ENCODE results near the gene RIN3.

The RIN3 gene, protein sequence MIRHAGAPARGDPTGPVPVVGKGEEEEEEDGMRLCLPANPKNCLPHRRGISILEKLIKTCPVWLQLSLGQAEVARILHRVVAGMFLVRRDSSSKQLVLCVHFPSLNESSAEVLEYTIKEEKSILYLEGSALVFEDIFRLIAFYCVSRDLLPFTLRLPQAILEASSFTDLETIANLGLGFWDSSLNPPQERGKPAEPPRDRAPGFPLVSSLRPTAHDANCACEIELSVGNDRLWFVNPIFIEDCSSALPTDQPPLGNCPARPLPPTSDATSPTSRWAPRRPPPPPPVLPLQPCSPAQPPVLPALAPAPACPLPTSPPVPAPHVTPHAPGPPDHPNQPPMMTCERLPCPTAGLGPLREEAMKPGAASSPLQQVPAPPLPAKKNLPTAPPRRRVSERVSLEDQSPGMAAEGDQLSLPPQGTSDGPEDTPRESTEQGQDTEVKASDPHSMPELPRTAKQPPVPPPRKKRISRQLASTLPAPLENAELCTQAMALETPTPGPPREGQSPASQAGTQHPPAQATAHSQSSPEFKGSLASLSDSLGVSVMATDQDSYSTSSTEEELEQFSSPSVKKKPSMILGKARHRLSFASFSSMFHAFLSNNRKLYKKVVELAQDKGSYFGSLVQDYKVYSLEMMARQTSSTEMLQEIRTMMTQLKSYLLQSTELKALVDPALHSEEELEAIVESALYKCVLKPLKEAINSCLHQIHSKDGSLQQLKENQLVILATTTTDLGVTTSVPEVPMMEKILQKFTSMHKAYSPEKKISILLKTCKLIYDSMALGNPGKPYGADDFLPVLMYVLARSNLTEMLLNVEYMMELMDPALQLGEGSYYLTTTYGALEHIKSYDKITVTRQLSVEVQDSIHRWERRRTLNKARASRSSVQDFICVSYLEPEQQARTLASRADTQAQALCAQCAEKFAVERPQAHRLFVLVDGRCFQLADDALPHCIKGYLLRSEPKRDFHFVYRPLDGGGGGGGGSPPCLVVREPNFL

DNA sequence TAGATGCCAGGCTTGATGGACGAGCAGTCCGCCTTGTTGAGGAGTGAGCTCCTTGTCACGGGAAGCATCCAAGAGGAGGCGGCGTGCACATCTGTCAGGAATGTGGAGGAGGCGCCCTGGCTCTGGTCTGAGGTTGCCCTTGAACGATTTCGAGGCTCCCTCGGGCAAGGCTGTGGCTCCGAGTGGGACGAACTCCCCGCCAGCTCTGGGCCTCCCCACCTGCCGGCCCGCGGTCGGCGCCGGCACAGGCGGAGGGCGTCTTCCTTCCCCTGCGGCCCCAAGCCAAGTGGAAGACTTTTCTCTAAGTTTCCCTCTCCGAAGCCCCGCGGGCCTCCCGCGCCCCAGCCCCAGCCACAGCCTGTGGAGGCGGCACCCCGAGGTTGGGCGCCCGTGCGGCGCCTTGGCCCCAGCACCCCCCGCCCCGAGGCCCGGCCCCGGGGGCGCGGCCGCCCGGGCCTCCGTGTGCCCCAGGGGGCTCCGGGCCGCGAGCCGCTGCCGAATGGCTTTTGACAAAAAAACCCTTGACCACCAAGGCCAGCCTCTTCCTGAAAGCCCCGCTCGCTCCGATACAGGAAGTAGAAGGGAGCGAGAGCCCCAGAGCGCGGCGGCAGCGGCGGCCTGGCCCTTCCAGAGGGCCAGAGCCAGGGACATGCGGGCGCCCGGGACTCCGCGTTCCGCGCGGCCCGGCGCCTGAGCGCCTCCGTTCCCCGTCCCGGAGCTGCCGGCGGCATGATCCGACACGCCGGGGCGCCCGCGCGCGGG, at the start of gene RIN3:
RIN3 (plus strand) TSS at position 578 of the 762 bp plus-strand sequence; CDS start at position 730, 152 bp downstream.
- DNase-seq (ENCODE audit: low read depth in 2 of 2): no peak

GRCh38 chr14:92464156-92464555, 49.4 kb upstream of the RIN3 start:
- no peak for DNase-seq (ENCODE audit: low read depth in 2 of 2)

DNA sequence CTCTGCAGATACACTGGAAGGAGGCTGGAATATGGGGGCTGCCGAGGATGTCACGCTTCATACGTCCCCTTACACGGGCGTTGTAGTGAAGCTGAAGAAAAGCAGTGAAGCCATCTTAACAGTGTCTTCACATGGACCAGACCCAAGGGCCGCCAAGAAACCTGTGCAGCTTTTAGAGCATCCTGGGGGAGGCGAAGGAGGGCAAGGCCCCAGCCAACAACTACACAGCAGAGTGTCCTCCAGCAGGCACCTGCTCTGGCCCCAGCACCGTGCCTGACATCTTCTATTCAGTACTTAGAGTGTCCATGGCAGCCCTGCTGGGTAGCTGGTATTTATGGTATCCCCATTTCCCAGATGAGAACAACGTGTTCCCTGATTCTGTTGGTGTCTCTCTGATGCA, 48.9 kb upstream of the RIN3 start:
- DNase-seq (ENCODE audit: low read depth in 2 of 2): no peak

DNA sequence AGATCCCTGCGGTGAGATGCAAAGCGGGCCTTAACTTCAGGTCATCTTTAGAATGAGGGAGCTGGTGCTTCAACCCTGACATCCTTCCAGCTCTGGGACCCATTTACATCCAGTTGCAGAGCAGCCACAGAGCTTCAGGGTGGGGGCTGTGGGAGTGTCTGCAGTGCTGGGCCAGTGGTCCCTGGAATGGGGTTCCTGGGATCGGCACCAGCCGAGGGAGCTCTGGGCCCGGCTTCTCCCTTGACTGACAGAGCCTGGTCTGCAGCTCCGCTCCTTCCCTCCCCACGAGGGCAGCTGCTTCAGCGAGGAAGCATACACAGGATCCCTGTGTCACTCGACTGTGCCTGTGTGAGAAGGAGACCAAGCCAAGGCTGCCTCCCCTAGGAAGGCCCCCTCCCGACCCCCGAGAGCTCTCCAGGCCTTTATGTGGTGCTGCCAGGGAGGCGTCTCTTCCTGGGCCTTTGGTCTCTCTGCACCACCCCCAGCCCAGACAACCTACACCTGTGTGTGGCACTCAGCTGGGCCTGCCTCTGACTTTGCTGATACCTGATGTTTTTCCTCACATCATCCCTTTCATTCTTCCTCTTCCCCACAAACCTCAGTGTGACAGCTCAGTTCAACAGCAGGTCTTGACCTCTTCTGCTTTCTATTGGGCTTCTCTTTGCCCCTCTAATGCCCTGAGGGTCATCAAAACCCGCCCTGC, 48.1 kb upstream of the RIN3 start:
- no peak for DNase-seq (ENCODE audit: low read depth in 2 of 2)

- DNase-seq (ENCODE audit: low read depth in 2 of 2): no peak
Observed at GRCh38 chr14:92466059-92466458, 47.5 kb upstream of the RIN3 start.

- DNase-seq (ENCODE audit: low read depth in 2 of 2): no peak
Observed at GRCh38 chr14:92469515-92469914, 44.1 kb upstream of the RIN3 start.

DNA sequence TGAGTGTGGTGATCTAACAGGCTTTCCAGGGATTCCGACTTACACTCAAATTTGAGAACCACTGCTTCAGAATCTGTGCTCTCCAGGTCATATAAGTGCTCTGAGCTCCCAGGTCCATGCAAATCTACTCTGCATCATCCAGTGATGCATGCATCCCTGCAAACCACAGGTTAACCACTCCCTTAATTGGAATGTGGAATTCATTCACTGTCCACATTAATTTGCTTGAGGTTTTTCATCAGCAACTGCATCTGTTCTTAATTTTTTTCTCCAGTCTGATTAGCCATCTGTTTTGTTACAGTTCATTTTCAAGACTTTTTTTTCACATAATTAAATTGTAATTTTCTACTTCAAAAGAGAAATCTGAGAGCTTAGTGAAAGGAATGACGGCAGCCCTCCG, 43.4 kb upstream of the RIN3 start:
- peak; percentile 93 for DNase-seq (ENCODE audit: low read depth in 2 of 2)

GRCh38 chr14:92470811-92471210, 42.8 kb upstream of the RIN3 start:
- DNase-seq (ENCODE audit: low read depth in 2 of 2): no peak

DNA sequence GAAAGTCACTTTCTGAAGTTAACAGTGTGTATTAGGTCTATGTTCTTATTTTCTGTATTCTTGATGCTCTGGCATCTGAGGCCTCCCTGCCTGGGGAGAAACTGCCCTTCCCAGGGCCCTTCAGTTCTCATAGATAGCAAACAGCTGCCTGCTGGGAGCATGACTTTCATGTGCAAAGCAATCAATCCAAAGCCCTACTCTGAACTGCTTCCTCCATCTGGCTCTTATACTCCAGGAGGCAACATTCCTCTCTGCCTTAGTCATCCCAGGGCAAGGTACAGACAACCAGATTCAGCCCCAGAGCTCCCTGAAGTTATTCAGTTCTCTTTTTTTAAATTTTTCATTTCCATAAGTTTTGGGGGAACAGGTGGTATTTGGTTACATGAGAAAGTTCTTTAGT, 41.7 kb upstream of the RIN3 start:
- peak; percentile 81 to 82 for DNase-seq (ENCODE audit: low read depth in 2 of 2)

- DNase-seq (ENCODE audit: low read depth in 2 of 2): no peak
Observed at GRCh38 chr14:92472860-92473259, 40.7 kb upstream of the RIN3 start.

DNA sequence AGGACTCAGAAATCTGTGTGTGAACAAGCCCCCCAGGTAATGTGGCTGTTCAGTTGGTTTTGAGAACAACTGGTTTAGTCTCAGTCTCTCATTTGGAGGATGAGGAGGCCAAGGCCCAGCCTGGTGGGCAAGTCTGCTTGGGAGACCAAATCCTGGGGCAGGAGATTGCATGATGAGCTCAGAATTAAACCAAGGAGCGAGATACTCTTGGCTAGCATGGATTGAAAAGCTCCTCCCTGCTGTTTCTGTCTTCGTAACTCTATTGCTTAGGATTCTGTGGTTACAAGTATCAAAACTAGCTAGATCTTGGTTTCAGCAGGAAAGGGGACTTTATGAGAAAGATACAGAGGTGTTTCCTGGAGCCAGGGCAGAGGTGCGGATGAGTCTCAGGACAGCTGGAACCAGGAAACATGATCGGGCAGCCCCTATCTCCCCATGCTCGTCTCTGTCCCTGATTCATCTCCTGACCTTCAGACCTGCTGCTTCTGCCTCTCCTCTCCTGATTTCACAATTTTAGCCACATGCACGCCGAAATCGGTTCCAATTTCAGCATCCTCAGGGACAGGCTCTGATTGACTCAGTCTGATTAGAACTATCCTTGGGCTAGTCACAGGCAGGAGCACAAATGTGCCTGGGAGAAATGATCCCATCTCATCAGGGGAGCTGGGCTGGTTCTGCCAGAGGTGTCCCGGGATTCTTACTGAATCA, 40.2 kb upstream of the RIN3 start:
- peak in 1 of 2 experiments; percentile 55 for DNase-seq (ENCODE audit: low read depth in 2 of 2)

- peak in 1 of 2 experiments; percentile 46 for DNase-seq (ENCODE audit: low read depth in 2 of 2)
Observed at GRCh38 chr14:92473969-92474535, 39.5 kb upstream of the RIN3 start.

- no peak for DNase-seq (ENCODE audit: low read depth in 2 of 2)
Observed at GRCh38 chr14:92475037-92475436, 38.5 kb upstream of the RIN3 start.

DNA sequence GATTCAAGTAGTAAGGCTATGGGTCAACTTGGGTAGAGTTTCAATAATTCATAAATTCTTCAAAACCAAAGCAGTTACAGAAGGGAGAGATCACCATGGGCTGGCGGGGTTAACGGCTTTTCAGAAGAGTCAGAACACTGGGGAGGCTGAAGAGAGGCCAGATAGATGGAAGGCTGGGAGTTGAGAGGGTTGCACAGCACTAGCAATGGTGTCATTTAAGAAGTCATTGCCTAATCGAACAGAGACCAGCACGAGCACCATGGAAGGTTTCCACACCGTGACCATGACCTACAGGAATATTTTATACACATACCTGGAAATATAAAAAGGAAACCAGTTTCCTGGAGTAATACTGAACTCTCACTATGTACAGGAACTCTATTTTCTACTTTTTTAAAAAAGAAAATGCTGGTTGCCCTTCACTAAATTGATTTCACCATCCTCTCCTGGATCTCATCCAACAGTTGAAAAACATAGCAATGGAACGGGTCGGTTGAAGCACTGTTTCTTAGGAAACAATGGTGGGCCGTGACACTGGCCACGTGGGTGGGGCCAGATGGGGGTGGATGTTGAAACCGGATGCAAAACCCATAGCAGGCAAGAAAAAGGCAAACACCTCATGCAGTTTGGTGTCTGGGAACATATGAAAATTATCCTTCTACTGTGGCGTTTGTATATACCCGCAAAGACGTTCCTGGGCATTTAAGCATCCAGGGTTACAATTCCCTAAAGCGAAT, 38.0 kb upstream of the RIN3 start:
- DNase-seq (ENCODE audit: low read depth in 2 of 2): no peak

- no peak for DNase-seq (ENCODE audit: low read depth in 2 of 2)
Observed at GRCh38 chr14:92480856-92481255, 32.7 kb upstream of the RIN3 start.

GRCh38 chr14:92481386-92481785, 32.2 kb upstream of the RIN3 start:
- no peak for DNase-seq (ENCODE audit: low read depth in 2 of 2)

- no peak for DNase-seq (ENCODE audit: low read depth in 2 of 2)
Observed at GRCh38 chr14:92481811-92482555, 31.6 kb upstream of the RIN3 start.

- no peak for DNase-seq (ENCODE audit: low read depth in 2 of 2)
Observed at GRCh38 chr14:92482621-92483319, 30.8 kb upstream of the RIN3 start.
